ENCODE data around the gene CDRT4. TPM values are rescaled to one million over a fixed set of nuclear protein-coding genes. Genes with fewer than 3 reads are reported as not detected.

The CDRT4 gene
- total RNA-seq, 1 donor from 2014 or later = 4.2 TPM

GRCh38 chr17:15492791-15493692 is 25.6 kb upstream of the CDRT4 start:
- intact Hi-C loops (cut with DNase I) = no loop called here
- no peaks in the 10 kb centered on the region for H3K9me3 ChIP-seq
- H3K27me3 ChIP-seq = no peaks in the 10 kb centered on the region
- H3K36me3 ChIP-seq = no peaks in the 10 kb centered on the region
- DNase-seq (ENCODE audit: extremely low spot score in 2 of 2) = no peak
- no peak for TF ChIP-seq POLR2A (IDR thresholded peaks at IDR 0.05)
- no peak for TF ChIP-seq CTCF (IDR thresholded peaks at IDR 0.05)
- TF ChIP-seq POLR2AphosphoS5 (IDR thresholded peaks at IDR 0.05; ENCODE audit: insufficient read depth in 1 of 2, low read depth in 1 of 2) = no peak
- peaks cover 15% of the 10 kb centered on the region for H3K4me1 ChIP-seq
- H3K27ac ChIP-seq = no peak overlapping the region
- no peak overlapping the region for H3K4me3 ChIP-seq

GRCh38 chr17:15492186-15492585 is 24.8 kb upstream of the CDRT4 start:
- TF ChIP-seq POLR2A (IDR thresholded peaks at IDR 0.05) (no peak), CTCF (IDR thresholded peaks at IDR 0.05) (no peak), POLR2AphosphoS5 (IDR thresholded peaks at IDR 0.05; ENCODE audit: insufficient read depth in 1 of 2, low read depth in 1 of 2) (no peak)
- H3K4me1 ChIP-seq = peaks cover 15% of the 10 kb centered on the region
- peak overlapping the region; percentile 51 for H3K27ac ChIP-seq
- intact Hi-C loops (cut with DNase I) = no loop called here
- DNase-seq (ENCODE audit: extremely low spot score in 2 of 2) = no peak
- no peaks in the 10 kb centered on the region for H3K36me3 ChIP-seq
- no peaks in the 10 kb centered on the region for H3K27me3 ChIP-seq
- no peak overlapping the region for H3K4me3 ChIP-seq
- H3K9me3 ChIP-seq = no peaks in the 10 kb centered on the region

GRCh38 chr17:15490634-15491261 is 23.3 kb upstream of the CDRT4 start:
- TF ChIP-seq CTCF (IDR thresholded peaks at IDR 0.05) = no peak
- TF ChIP-seq POLR2AphosphoS5 (IDR thresholded peaks at IDR 0.05; ENCODE audit: insufficient read depth in 1 of 2, low read depth in 1 of 2) = peak; percentile 69 to 76
- no peak for DNase-seq (ENCODE audit: extremely low spot score in 2 of 2)
- Histone ChIP-seq H3K27me3 (no peaks in the 10 kb centered on the region), H3K36me3 (no peaks in the 10 kb centered on the region), H3K9me3 (no peaks in the 10 kb centered on the region), H3K27ac (peak overlapping the region; percentile 51), H3K4me3 (no peak overlapping the region), H3K4me1 (peaks cover 15% of the 10 kb centered on the region)
- intact Hi-C loops (cut with DNase I) = no loop called here

GRCh38 chr17:15488557-15488956 is 21.1 kb upstream of the CDRT4 start:
- no peak for TF ChIP-seq POLR2A (IDR thresholded peaks at IDR 0.05)
- Histone ChIP-seq H3K4me3 (no peak overlapping the region), H3K4me1 (peaks cover 15% of the 10 kb centered on the region), H3K36me3 (no peaks in the 10 kb centered on the region), H3K9me3 (no peaks in the 10 kb centered on the region), H3K27me3 (no peaks in the 10 kb centered on the region), H3K27ac (no peak overlapping the region)
- intact Hi-C loops (cut with DNase I) = no loop called here
- no peak for DNase-seq (ENCODE audit: extremely low spot score in 2 of 2)

- Histone ChIP-seq H3K4me1 (peaks cover 5% of the 10 kb centered on the region), H3K36me3 (no peaks in the 10 kb centered on the region), H3K9me3 (no peaks in the 10 kb centered on the region), H3K4me3 (no peak overlapping the region), H3K27me3 (no peaks in the 10 kb centered on the region), H3K27ac (no peak overlapping the region)
- TF ChIP-seq POLR2A (IDR thresholded peaks at IDR 0.05) (no peak), CTCF (IDR thresholded peaks at IDR 0.05) (no peak), POLR2AphosphoS5 (IDR thresholded peaks at IDR 0.05; ENCODE audit: insufficient read depth in 1 of 2, low read depth in 1 of 2) (no peak)
- no peak for DNase-seq (ENCODE audit: extremely low spot score in 2 of 2)
- intact Hi-C loops (cut with DNase I) = no loop called here
These were observed 17.6 kb upstream of the CDRT4 start for GRCh38 chr17:15485045-15485444.
